ENCODE measurements around the gene DDX47. TPM values are rescaled to one million over a fixed set of nuclear protein-coding genes. Genes with fewer than 3 reads are reported as not detected.

The DDX47 gene
- total and polyA plus RNA-seq, 4 donors, result 28.2 to 79.2 (median 40.4) TPM

- 96 to 97% methylated on average over 5 of the region's 5 CpGs for WGBS, 2 donors
- H3K27me3 ChIP-seq (ENCODE audit: control insufficient read depth in 3 of 3, insufficient read depth in 3 of 3, low read length in 2 of 3), result no peaks in the 10 kb centered on the region
- ATAC-seq (ENCODE audit: insufficient read depth, low FRiP score) (no peak), DNase-seq (no peak)
- no peak overlapping the region for H3K4me3 ChIP-seq
- peaks cover 0 to 22% (median 8%) of the 10 kb centered on the region in 5 donors for H3K4me1 ChIP-seq (ENCODE audit: control insufficient read depth in 5 of 5, insufficient read depth in 5 of 5, low read length in 5 of 5)
- H3K36me3 ChIP-seq (ENCODE audit: control insufficient read depth in 4 of 4, insufficient read depth in 4 of 4, low read length in 4 of 4), result peaks cover 0 to 7% (median 3%) of the 10 kb centered on the region in 4 donors
- H3K27ac ChIP-seq (ENCODE audit: low read depth in 1 of 2, low read length in 1 of 2), result no peak overlapping the region
- no peak overlapping the region for H3K9ac ChIP-seq (ENCODE audit: insufficient read depth in 1 of 2, low read length in 2 of 2)
- no peaks in the 10 kb centered on the region for H3K9me3 ChIP-seq (ENCODE audit: control insufficient read depth in 4 of 4, insufficient read depth in 3 of 4, low read length in 3 of 4)
- no peak for TF ChIP-seq CTCF (IDR thresholded peaks at IDR 0.05; ENCODE audit: control extremely low read depth, extremely low read depth)
Observed at GRCh38 chr12:12812174-12812573, 972 bp upstream of the DDX47 start.

- Histone ChIP-seq H3K36me3 (ENCODE audit: control insufficient read depth in 4 of 4, insufficient read depth in 4 of 4, low read length in 4 of 4) (peaks cover 0 to 7% (median 3%) of the 10 kb centered on the region in 4 donors), H3K27me3 (ENCODE audit: control insufficient read depth in 3 of 3, insufficient read depth in 3 of 3, low read length in 2 of 3) (no peaks in the 10 kb centered on the region), H3K4me1 (ENCODE audit: control insufficient read depth in 5 of 5, insufficient read depth in 5 of 5, low read length in 5 of 5) (peaks cover 0 to 24% (median 8%) of the 10 kb centered on the region in 5 donors), H3K27ac (ENCODE audit: low read depth in 1 of 2, low read length in 1 of 2) (no peak overlapping the region), H3K9me3 (ENCODE audit: control insufficient read depth in 4 of 4, insufficient read depth in 3 of 4, low read length in 3 of 4) (no peaks in the 10 kb centered on the region), H3K9ac (ENCODE audit: insufficient read depth in 1 of 2, low read length in 2 of 2) (no peak overlapping the region), H3K4me3 (no peak overlapping the region)
- no peak for TF ChIP-seq CTCF (IDR thresholded peaks at IDR 0.05; ENCODE audit: control extremely low read depth, extremely low read depth)
- 76% methylated on average over 14 of the region's 14 CpGs for WGBS, 2 donors
- DNase-seq, result no peak
- no peak for ATAC-seq (ENCODE audit: insufficient read depth, low FRiP score)
Observed at GRCh38 chr12:12812618-12813119, 477 bp upstream of the DDX47 start.

- peaks cover 0 to 30% (median 8%) of the 10 kb centered on the region in 5 donors for H3K4me1 ChIP-seq (ENCODE audit: control insufficient read depth in 5 of 5, insufficient read depth in 5 of 5, low read length in 5 of 5)
- H3K36me3 ChIP-seq (ENCODE audit: control insufficient read depth in 4 of 4, insufficient read depth in 4 of 4, low read length in 4 of 4), result peaks cover 1 to 26% (median 16%) of the 10 kb centered on the region in 4 donors
- no peaks in the 10 kb centered on the region for H3K27me3 ChIP-seq (ENCODE audit: control insufficient read depth in 3 of 3, insufficient read depth in 3 of 3, low read length in 2 of 3)
- H3K9me3 ChIP-seq (ENCODE audit: control insufficient read depth in 4 of 4, insufficient read depth in 3 of 4, low read length in 3 of 4), result no peaks in the 10 kb centered on the region
- WGBS, 2 donors, result 52 to 85% methylated on average over 7 of the region's 7 CpGs
- no peak overlapping the region for H3K4me3 ChIP-seq
- TF ChIP-seq CTCF (IDR thresholded peaks at IDR 0.05; ENCODE audit: control extremely low read depth, extremely low read depth), result no peak
- ATAC-seq (ENCODE audit: insufficient read depth, low FRiP score) (no peak), DNase-seq (no peak)
- H3K9ac ChIP-seq (ENCODE audit: insufficient read depth in 1 of 2, low read length in 2 of 2), result no peak overlapping the region
- H3K27ac ChIP-seq (ENCODE audit: low read depth in 1 of 2, low read length in 1 of 2), result no peak overlapping the region
Observed at GRCh38 chr12:12817616-12818015, 4.5 kb downstream of the DDX47 start.

GRCh38 chr12:12818701-12819100 is 5.6 kb downstream of the DDX47 start:
- TF ChIP-seq CTCF (IDR thresholded peaks at IDR 0.05; ENCODE audit: control extremely low read depth, extremely low read depth), result no peak
- H3K4me3 ChIP-seq, result no peak overlapping the region
- ATAC-seq (ENCODE audit: insufficient read depth, low FRiP score), result no peak

More at GRCh38 chr12:12818701-12819100, 5.6 kb downstream of the DDX47 start:
- Histone ChIP-seq H3K4me1 (ENCODE audit: control insufficient read depth in 5 of 5, insufficient read depth in 5 of 5, low read length in 5 of 5) (peaks cover 0 to 30% (median 8%) of the 10 kb centered on the region in 5 donors), H3K9me3 (ENCODE audit: control insufficient read depth in 4 of 4, insufficient read depth in 3 of 4, low read length in 3 of 4) (no peaks in the 10 kb centered on the region), H3K36me3 (ENCODE audit: control insufficient read depth in 4 of 4, insufficient read depth in 4 of 4, low read length in 4 of 4) (peaks cover 7 to 37% (median 25%) of the 10 kb centered on the region in 4 donors), H3K27me3 (ENCODE audit: control insufficient read depth in 3 of 3, insufficient read depth in 3 of 3, low read length in 2 of 3) (no peaks in the 10 kb centered on the region), H3K27ac (ENCODE audit: low read depth in 1 of 2, low read length in 1 of 2) (no peak overlapping the region), H3K9ac (ENCODE audit: insufficient read depth in 1 of 2, low read length in 2 of 2) (no peak overlapping the region)
- WGBS, 2 donors, result 96% methylated on average over 4 of the region's 4 CpGs
- DNase-seq, result no peak
